ENCODE data around the gene TPRA1. TPM values are rescaled to one million over a fixed set of nuclear protein-coding genes. Genes with fewer than 3 reads are reported as not detected.
"Not testable (repeated sequence)": the region's sequence is repeated elsewhere in the genome, so short reads cannot be mapped to it uniquely, and the experiment has no call there.

TPRA1 gene
- total RNA-seq, 2 experiments from 2014 or later: 26.6 to 28.0 TPM

DNA sequence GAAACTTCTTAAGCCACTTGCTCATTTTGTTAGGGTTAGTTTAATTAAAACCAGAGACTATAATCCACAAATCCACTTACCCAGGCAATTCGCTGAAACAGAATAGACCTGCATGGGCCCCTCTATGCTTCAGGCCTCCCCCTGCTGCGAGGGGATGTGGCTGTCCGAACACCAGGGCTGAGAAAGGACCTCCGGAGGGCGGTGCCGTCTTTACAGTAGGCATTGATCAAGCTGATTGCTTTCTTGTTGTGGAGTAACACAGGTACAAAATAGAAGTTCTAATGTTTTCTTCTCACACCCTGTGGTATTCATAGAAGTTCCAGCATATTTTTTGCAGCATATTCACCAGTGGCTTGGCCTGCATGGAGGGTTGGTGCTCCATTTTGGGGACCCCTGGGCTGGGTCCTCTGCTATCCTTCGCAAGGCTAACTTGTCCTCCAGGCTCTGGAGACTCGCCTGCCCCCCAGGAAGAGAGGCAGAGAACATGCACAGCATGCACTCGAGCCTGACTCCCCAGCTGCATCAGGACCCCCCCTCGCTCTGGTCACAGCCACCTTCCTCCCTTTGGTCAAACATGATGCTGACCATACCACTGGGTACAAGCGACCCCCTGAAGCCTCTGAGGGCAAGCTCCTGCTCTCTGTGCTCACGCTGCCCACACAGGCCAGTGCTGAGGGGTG, 55.3 kb downstream of the TPRA1 start:
- intact Hi-C loops (cut with micrococcal nuclease): no loop called here
- CTCF ChIA-PET: interaction anchor here (1.1 to 4.7 kb wide), 2 partner anchors 8 to 12 kb away, joined by 3 to 27 read pairs; no protein-coding TSS in a partner anchor

DNA sequence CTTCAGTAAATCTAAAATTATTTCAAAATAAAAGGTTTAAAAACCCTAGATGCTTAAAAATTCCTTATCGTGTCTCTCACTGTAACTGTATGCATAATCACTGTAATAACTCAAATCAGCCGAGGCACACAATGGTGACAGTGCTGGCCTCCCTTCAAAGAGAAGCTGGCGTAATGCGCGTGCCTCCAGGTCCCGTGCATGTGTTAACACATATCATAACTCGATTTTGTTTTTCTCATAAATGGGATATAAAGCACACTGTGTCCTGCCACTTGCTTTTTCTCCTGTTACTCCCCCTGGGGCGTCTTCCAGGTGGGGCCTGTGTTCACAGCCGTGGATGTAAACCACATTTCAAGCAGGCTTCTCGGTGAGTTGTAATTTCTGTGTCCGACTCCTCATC, 56.0 kb downstream of the TPRA1 start:
- ATAC-seq (no peak), DNase-seq (no peak)
- H3K9me3 Mint-ChIP-seq: no peaks in the 10 kb centered on the region
- H3K4me3 Mint-ChIP-seq: no peak overlapping the region
- peaks cover 5% of the 10 kb centered on the region for H3K27me3 Mint-ChIP-seq
- H3K36me3 Mint-ChIP-seq (ENCODE audit: low read depth): no peaks in the 10 kb centered on the region
- peaks cover 4% of the 10 kb centered on the region for H3K4me1 Mint-ChIP-seq (ENCODE audit: low read depth)
- H3K27ac Mint-ChIP-seq: no peak overlapping the region
- TF ChIP-seq, protein P1, sequence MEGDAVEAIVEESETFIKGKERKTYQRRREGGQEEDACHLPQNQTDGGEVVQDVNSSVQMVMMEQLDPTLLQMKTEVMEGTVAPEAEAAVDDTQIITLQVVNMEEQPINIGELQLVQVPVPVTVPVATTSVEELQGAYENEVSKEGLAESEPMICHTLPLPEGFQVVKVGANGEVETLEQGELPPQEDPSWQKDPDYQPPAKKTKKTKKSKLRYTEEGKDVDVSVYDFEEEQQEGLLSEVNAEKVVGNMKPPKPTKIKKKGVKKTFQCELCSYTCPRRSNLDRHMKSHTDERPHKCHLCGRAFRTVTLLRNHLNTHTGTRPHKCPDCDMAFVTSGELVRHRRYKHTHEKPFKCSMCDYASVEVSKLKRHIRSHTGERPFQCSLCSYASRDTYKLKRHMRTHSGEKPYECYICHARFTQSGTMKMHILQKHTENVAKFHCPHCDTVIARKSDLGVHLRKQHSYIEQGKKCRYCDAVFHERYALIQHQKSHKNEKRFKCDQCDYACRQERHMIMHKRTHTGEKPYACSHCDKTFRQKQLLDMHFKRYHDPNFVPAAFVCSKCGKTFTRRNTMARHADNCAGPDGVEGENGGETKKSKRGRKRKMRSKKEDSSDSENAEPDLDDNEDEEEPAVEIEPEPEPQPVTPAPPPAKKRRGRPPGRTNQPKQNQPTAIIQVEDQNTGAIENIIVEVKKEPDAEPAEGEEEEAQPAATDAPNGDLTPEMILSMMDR (IDR thresholded peaks at IDR 0.05): no peak
- CTCF ChIA-PET: interaction anchor here (1.1 to 4.7 kb wide), 2 partner anchors 9 to 13 kb away, joined by 3 to 27 read pairs; no protein-coding TSS in a partner anchor
- POLR2A ChIA-PET: no interaction called here
- intact Hi-C loops (cut with micrococcal nuclease): no loop called here

More for the DNA sequence above, 55.3 kb downstream of the TPRA1 start:
- Mint-ChIP-seq H3K27ac (no peak overlapping the region), H3K36me3 (ENCODE audit: low read depth) (no peaks in the 10 kb centered on the region), H3K9me3 (no peaks in the 10 kb centered on the region), H3K4me1 (ENCODE audit: low read depth) (peaks cover 4% of the 10 kb centered on the region), H3K4me3 (no peak overlapping the region), H3K27me3 (peaks cover 5% of the 10 kb centered on the region)
- no peak for DNase-seq
- POLR2A ChIA-PET: no interaction called here
- TF ChIP-seq, protein P1 (IDR thresholded peaks at IDR 0.05): no peak
- no peak for ATAC-seq

DNA sequence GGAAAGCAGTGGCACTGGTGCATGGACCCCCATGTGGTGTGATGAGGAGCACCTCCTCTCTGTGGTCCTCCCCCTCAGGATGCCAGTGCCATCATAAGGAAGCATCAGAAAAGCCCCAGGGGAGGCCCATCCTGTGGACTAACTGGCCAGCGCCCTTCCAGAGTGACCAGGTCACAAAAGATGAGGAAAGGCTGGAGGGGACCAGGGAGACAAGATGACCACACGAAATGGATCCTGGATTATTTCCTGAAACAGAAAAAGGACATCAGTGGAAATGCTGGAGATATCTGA, 56.4 kb downstream of the TPRA1 start:
- ChIA-PET CTCF (no interaction called here), POLR2A (no interaction called here)
- peaks cover 4% of the 10 kb centered on the region for H3K4me1 Mint-ChIP-seq (ENCODE audit: low read depth)
- H3K27me3 Mint-ChIP-seq: peaks cover 5% of the 10 kb centered on the region
- TF ChIP-seq, protein P1 (IDR thresholded peaks at IDR 0.05): no peak
- no peak for ATAC-seq
- no peaks in the 10 kb centered on the region for H3K36me3 Mint-ChIP-seq (ENCODE audit: low read depth)
- no peak overlapping the region for H3K4me3 Mint-ChIP-seq
- H3K27ac Mint-ChIP-seq: no peak overlapping the region
- intact Hi-C loops (cut with micrococcal nuclease): no loop called here
- no peak for DNase-seq
- H3K9me3 Mint-ChIP-seq: no peaks in the 10 kb centered on the region

DNA sequence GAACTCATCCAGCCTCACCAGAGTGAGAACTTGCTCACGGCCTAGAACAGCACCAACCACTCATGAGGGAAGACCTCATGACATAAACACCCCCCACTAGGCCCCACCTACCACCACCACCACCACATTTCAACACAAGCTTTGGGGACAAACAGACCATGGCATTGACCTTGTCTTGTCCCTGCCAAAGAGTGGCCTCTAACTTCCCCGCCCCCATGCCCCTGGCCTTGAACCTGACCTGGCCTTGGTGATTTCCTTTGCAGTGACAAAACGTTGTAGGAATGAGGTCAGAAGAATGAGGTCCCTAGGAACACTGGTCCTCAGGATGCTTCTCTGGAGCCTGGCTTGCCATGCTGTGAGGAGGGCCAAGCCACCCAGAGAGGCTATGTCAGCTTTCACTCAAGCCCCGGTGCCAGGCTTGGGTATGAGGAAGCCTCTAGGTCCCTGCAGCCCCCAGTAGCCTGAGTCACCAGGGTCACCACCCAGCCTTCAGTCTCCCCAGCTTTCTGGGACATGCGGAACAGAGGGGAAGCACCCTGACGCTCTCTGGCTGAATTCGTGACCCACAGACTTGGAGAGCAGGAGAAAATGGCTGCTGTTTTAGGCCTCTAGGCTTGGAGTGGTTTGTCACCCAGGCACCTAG, 57.9 kb downstream of the TPRA1 start:
- POLR2A ChIA-PET: no interaction called here
- ATAC-seq: no peak
- no peak for DNase-seq
- Mint-ChIP-seq H3K27ac (no peak overlapping the region), H3K4me1 (ENCODE audit: low read depth) (peaks cover 4% of the 10 kb centered on the region), H3K4me3 (no peak overlapping the region), H3K36me3 (ENCODE audit: low read depth) (no peaks in the 10 kb centered on the region), H3K9me3 (no peaks in the 10 kb centered on the region), H3K27me3 (peaks cover 5% of the 10 kb centered on the region)
- CTCF ChIA-PET: no interaction called here
- TF ChIP-seq, protein P1 (IDR thresholded peaks at IDR 0.05): no peak
- intact Hi-C loops (cut with micrococcal nuclease): no loop called here

DNA sequence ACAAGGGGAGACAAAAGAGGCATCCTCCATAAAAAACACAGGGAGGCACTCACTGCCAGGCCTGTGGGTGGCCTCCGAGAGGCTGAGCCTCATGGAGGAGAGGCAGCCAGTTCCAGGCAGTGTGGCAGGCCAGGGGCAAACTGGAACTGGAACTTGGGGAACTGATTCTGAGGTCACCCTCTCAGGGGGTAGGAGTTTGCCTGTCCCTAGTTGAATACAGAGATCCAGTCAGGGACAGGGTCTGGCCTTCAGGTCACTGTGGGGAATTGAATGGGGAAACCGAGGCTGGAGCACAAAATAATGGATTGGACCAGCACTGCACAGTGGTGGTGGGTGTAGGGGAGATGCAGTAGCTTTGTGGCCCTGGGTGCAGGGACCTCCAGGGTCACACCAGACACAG, 58.7 kb downstream of the TPRA1 start:
- CTCF ChIA-PET: no interaction called here
- DNase-seq: no peak
- no peaks in the 10 kb centered on the region for H3K9me3 Mint-ChIP-seq
- TF ChIP-seq, protein P1 (IDR thresholded peaks at IDR 0.05): no peak
- peaks cover 4% of the 10 kb centered on the region for H3K4me1 Mint-ChIP-seq (ENCODE audit: low read depth)
- no peak overlapping the region for H3K4me3 Mint-ChIP-seq
- POLR2A ChIA-PET: no interaction called here
- H3K36me3 Mint-ChIP-seq (ENCODE audit: low read depth): no peaks in the 10 kb centered on the region
- no peaks in the 10 kb centered on the region for H3K27me3 Mint-ChIP-seq
- no peak for ATAC-seq
- H3K27ac Mint-ChIP-seq: no peak overlapping the region
- intact Hi-C loops (cut with micrococcal nuclease): no loop called here

DNA sequence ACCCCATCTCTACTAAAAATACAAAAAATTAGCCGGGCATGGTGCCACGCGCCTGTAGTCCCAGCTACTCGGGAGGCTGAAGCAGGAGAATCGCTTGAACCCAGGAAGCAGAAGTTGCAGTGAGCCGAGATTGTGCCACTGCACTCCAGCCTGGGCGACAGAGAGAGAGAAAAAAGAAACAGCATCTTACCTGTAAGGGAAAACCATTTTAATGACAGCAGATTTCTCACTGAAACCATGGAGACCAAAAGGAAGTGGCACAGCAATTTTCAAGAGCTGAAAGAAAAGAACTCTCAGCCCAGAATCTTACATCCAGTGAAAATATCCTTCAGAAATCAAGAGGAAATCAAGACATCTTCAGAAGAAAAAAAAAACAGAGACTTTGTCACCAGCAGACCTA, 59.7 kb downstream of the TPRA1 start:
- H3K27me3 Mint-ChIP-seq; H3K9me3 Mint-ChIP-seq; H3K4me1 Mint-ChIP-seq (ENCODE audit: low read depth); H3K36me3 Mint-ChIP-seq (ENCODE audit: low read depth); intact Hi-C loops (cut with micrococcal nuclease); CTCF ChIA-PET; ATAC-seq; DNase-seq; H3K27ac Mint-ChIP-seq; H3K4me3 Mint-ChIP-seq; POLR2A ChIA-PET: not testable (repeated sequence)

Data from activated CD8-positive, alpha-beta T cell treated with anti-CD3 and anti-CD28 coated beads for 36 hours (primary cell).